ENCODE results near the gene HECTD4.
"Not testable (repeated sequence)": the region's sequence is repeated elsewhere in the genome, so short reads cannot be mapped to it uniquely, and the experiment has no call there.

DNA sequence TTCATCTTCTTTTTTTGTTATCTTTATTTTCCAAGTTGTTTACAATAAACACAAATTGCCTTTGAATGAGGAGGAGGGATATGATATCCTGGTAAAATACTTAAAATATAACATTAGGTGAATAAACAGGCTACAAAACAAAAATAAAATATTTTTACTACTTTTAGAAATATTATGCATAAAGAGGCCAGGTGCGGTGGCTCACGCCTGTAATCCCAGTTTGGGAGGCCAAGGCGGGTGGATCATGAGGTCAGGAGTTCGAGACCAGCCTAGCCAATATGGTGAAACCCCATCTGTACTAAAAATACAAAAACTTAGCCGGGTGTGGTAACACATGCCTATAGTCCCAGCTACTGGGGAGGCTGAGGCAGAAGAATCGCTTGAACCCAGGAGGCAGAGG is 33.3 kb downstream of the HECTD4 start:
- TF ChIP-seq, protein P1, sequence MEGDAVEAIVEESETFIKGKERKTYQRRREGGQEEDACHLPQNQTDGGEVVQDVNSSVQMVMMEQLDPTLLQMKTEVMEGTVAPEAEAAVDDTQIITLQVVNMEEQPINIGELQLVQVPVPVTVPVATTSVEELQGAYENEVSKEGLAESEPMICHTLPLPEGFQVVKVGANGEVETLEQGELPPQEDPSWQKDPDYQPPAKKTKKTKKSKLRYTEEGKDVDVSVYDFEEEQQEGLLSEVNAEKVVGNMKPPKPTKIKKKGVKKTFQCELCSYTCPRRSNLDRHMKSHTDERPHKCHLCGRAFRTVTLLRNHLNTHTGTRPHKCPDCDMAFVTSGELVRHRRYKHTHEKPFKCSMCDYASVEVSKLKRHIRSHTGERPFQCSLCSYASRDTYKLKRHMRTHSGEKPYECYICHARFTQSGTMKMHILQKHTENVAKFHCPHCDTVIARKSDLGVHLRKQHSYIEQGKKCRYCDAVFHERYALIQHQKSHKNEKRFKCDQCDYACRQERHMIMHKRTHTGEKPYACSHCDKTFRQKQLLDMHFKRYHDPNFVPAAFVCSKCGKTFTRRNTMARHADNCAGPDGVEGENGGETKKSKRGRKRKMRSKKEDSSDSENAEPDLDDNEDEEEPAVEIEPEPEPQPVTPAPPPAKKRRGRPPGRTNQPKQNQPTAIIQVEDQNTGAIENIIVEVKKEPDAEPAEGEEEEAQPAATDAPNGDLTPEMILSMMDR (conservative IDR thresholded peaks at IDR 0.05; ENCODE audit: low read length): not testable (repeated sequence)
- TF ChIP-seq EZH2phosphoT487 (IDR thresholded peaks at IDR 0.05; ENCODE audit: borderline replicate concordance): not testable (repeated sequence)

Measured in Loucy (cell line).